Glutamatergic neuron (in vitro differentiated cells): Measurements from ENCODE around the gene KIAA1958. TPM values are rescaled to one million over a fixed set of nuclear protein-coding genes. Genes with fewer than 3 reads are reported as not detected.
A peak's percentile ranks its signal among the peaks of the same experiment; 100 is the strongest.

Experiments used
- DNase-seq: peaks from one replicate; pipeline ENCODE4 v3.0.0; 2022
- H3K27ac Mint-ChIP-seq: one replicate; pipeline ENCODE4 v1.8.0; 2020; ENCODE audit warnings: mild to moderate bottlenecking, mixed read lengths, inconsistent platforms; ENCODE audit not compliant: unreplicated experiment
- H3K27me3 Mint-ChIP-seq: one replicate; pipeline ENCODE4 v1.8.0; 2020; ENCODE audit warnings: mild to moderate bottlenecking, moderate library complexity, mixed read lengths, inconsistent platforms; ENCODE audit not compliant: unreplicated experiment
- H3K36me3 Mint-ChIP-seq: one replicate; pipeline ENCODE4 v1.8.0; 2020; ENCODE audit warnings: mild to moderate bottlenecking, mixed read lengths, inconsistent platforms; ENCODE audit not compliant: unreplicated experiment
- H3K4me1 Mint-ChIP-seq: one replicate; pipeline ENCODE4 v1.8.0; 2020; ENCODE audit warnings: mild to moderate bottlenecking, low read depth, mixed read lengths, inconsistent platforms; ENCODE audit not compliant: unreplicated experiment
- H3K4me3 Mint-ChIP-seq: one replicate; pipeline ENCODE4 v1.8.0; 2020; ENCODE audit warnings: mild to moderate bottlenecking, mixed read lengths, inconsistent platforms; ENCODE audit not compliant: unreplicated experiment
- H3K9me3 Mint-ChIP-seq: one replicate; pipeline ENCODE4 v1.8.0; 2020; ENCODE audit warnings: mild to moderate bottlenecking, moderate library complexity, mixed read lengths, inconsistent platforms; ENCODE audit not compliant: unreplicated experiment
- CTCF ChIP-seq: fragments of 200-600 bp; sonication (generic); IDR thresholded peaks from one replicate; pipeline ENCODE4 v1.5.0; 2021; ENCODE audit not compliant: partially characterized antibody, unreplicated experiment
- total RNA-seq: library from RNA; stranded (reverse); fragmentation: NEBNext Ultra II Directional; extraction: Animal tissue kit (Norgen Biotek cat#: 25700); gene quantifications from one replicate; pipeline ENCODE4 v1.2.1, GENCODE V29; 2021; ENCODE audit not compliant: unreplicated experiment

KIAA1958 gene
- total RNA-seq, 1 donor from 2014 or later = 48.6 TPM

GRCh38 chr9:112443200-112443599 is 43.4 kb upstream of the KIAA1958 start:
- H3K4me1 Mint-ChIP-seq = no peaks in the 10 kb centered on the region
- DNase-seq = no peak
- H3K4me3 Mint-ChIP-seq = no peak overlapping the region
- TF ChIP-seq CTCF = peak; percentile 31
- H3K9me3 Mint-ChIP-seq = no peaks in the 10 kb centered on the region
- no peak overlapping the region for H3K27ac Mint-ChIP-seq
- H3K36me3 Mint-ChIP-seq = no peaks in the 10 kb centered on the region
- no peaks in the 10 kb centered on the region for H3K27me3 Mint-ChIP-seq

- H3K27me3 Mint-ChIP-seq = no peaks in the 10 kb centered on the region
- no peaks in the 10 kb centered on the region for H3K36me3 Mint-ChIP-seq
- DNase-seq = no peak
- H3K4me3 Mint-ChIP-seq = no peak overlapping the region
- no peaks in the 10 kb centered on the region for H3K4me1 Mint-ChIP-seq
- TF ChIP-seq CTCF = no peak
- no peaks in the 10 kb centered on the region for H3K9me3 Mint-ChIP-seq
- H3K27ac Mint-ChIP-seq = no peak overlapping the region
Observed at GRCh38 chr9:112443636-112444035, 43.0 kb upstream of the KIAA1958 start.

- no peaks in the 10 kb centered on the region for H3K36me3 Mint-ChIP-seq
- no peak overlapping the region for H3K4me3 Mint-ChIP-seq
- H3K4me1 Mint-ChIP-seq = no peaks in the 10 kb centered on the region
- no peaks in the 10 kb centered on the region for H3K27me3 Mint-ChIP-seq
- no peak for DNase-seq
- no peaks in the 10 kb centered on the region for H3K9me3 Mint-ChIP-seq
- TF ChIP-seq CTCF = no peak
- no peak overlapping the region for H3K27ac Mint-ChIP-seq
Observed at GRCh38 chr9:112445196-112445595, 41.4 kb upstream of the KIAA1958 start.

GRCh38 chr9:112446080-112446479 is 40.5 kb upstream of the KIAA1958 start:
- H3K4me1 Mint-ChIP-seq = no peaks in the 10 kb centered on the region
- no peak overlapping the region for H3K4me3 Mint-ChIP-seq
- H3K9me3 Mint-ChIP-seq = no peaks in the 10 kb centered on the region
- no peaks in the 10 kb centered on the region for H3K27me3 Mint-ChIP-seq
- no peak for TF ChIP-seq CTCF
- no peaks in the 10 kb centered on the region for H3K36me3 Mint-ChIP-seq
- no peak overlapping the region for H3K27ac Mint-ChIP-seq
- DNase-seq = no peak

- no peak for DNase-seq
- TF ChIP-seq CTCF = no peak
- no peaks in the 10 kb centered on the region for H3K9me3 Mint-ChIP-seq
- no peaks in the 10 kb centered on the region for H3K27me3 Mint-ChIP-seq
- no peak overlapping the region for H3K27ac Mint-ChIP-seq
- H3K4me1 Mint-ChIP-seq = no peaks in the 10 kb centered on the region
- no peak overlapping the region for H3K4me3 Mint-ChIP-seq
- no peaks in the 10 kb centered on the region for H3K36me3 Mint-ChIP-seq
Observed at GRCh38 chr9:112446526-112446925, 40.1 kb upstream of the KIAA1958 start.
